ENCODE measurements around the gene CAB39L.
"Not testable (repeated sequence)": the region's sequence is repeated elsewhere in the genome, so short reads cannot be mapped to it uniquely, and the experiment has no call there.

Gene CAB39L

DNA sequence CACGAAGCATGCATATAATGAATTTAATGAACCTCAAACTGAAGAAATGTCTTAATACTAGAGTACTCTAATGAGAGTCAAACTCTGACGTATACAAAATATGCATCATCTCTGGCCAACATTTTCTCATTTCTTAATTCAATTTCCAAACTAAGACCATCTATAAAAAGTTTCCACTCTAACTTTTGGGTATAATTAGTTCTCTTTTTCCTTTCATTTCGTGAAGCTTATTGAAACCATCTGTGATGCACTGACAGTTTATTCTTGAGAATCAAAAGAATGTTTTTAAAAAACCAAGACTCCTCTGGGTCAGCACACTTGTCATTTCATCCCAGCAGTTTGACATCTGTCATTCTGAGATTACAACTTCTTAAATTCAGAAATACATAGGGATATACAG lies 90.0 kb downstream of the CAB39L start:
- FAIRE-seq (no peak), DNase-seq (ENCODE audit: insufficient read length, low spot score) (no peak)

DNA sequence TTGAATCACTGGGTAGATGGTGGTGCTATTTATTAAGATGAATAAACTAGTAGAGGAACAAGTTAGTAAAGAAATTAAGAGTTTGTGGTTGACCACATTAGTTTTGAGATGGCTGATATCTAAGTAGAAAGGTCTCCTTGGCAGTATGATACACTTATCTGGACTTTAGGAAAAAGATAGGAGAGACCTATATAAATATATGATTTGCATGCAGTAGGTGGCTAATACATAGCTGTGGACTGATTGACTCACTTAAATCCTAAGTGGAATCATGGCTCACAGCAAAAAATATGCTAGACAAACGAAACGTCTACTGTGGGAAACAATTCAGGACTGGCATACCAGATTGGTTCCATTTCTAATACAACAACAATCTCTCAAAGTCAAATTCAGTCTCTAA lies 92.0 kb downstream of the CAB39L start:
- DNase-seq (ENCODE audit: insufficient read length, low spot score) (no peak), FAIRE-seq (no peak)

DNA sequence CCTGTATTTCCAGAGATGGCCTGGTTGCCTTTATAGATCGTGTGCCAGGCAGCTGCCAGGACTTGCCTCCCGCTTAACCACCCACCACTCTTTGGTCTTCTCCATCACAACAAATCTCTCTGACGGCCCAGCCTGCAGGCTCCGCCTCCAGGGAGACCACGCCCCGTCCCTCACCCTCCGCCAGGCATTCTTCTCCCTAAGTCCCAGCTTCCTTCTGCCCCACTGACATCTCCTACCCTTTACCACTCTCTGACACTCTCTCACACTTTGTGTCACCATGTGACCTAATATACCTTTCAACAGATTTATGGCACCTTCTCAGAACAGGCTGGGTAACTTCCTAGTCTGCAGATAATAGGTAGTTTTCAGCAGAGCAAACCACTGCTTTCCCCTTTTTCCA lies 95.1 kb downstream of the CAB39L start:
- no peak for DNase-seq (ENCODE audit: insufficient read length, low spot score)
- FAIRE-seq = no peak

GRCh38 chr13:49347650-49348385 lies 96.0 kb downstream of the CAB39L start:
- no peak for FAIRE-seq

DNA sequence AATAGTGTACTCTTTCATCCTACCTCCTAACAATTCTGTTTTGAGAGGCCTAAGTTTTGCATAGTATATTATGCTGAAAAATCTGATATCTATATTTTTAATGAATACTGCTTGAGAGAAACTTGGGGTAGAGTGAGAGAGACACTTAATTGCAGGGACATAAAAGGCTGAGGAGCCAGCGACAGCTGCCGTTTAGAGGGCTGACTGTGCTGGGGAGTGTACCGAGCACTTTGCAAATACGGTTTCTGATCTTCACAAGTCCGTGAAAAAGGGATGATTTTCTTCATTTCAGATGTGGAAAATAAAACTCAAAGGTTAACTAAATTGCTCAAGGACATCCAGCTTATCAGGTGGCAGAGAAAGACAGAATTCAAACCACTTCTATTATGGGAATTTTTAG lies 97.4 kb downstream of the CAB39L start:
- DNase-seq (ENCODE audit: insufficient read length, low spot score) = no peak
- FAIRE-seq = no peak

More at GRCh38 chr13:49347650-49348385, 96.0 kb downstream of the CAB39L start:
- DNase-seq (ENCODE audit: insufficient read length, low spot score) = no peak

GRCh38 chr13:49343731-49344130 lies 100.1 kb downstream of the CAB39L start:
- FAIRE-seq = no peak
- DNase-seq (ENCODE audit: insufficient read length, low spot score) = no peak

- FAIRE-seq = no peak
- DNase-seq (ENCODE audit: insufficient read length, low spot score) = no peak
Measured at GRCh38 chr13:49343255-49343654, 100.6 kb downstream of the CAB39L start.

GRCh38 chr13:49342454-49342853 lies 101.4 kb downstream of the CAB39L start:
- no peak for DNase-seq (ENCODE audit: insufficient read length, low spot score)
- no peak for FAIRE-seq

- DNase-seq (ENCODE audit: insufficient read length, low spot score) = no peak
- no peak for FAIRE-seq
Measured at GRCh38 chr13:49341941-49342340, 101.9 kb downstream of the CAB39L start.

DNA sequence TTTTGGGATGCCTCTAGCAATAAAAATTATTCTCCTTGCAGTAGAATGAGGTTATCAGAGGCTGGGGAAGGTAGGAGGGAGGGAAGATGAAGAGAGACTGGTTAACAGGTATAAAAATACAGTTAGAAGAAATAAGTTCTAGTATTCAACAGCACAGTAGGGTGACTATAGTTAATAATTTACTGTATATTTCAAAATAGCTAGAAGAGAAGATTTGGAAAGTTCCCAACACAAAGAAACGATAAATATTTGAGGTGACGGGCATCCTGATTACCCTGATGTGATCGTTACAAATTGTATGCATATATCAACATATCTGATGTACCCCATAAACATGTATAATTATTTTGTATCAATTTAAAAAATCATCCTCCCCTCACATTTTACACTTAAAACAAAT lies 102.3 kb downstream of the CAB39L start:
- DNase-seq (ENCODE audit: insufficient read length, low spot score) (no peak), FAIRE-seq (no peak)

GRCh38 chr13:49340161-49340560 lies 103.7 kb downstream of the CAB39L start:
- no peak for FAIRE-seq
- no peak for DNase-seq (ENCODE audit: insufficient read length, low spot score)

DNA sequence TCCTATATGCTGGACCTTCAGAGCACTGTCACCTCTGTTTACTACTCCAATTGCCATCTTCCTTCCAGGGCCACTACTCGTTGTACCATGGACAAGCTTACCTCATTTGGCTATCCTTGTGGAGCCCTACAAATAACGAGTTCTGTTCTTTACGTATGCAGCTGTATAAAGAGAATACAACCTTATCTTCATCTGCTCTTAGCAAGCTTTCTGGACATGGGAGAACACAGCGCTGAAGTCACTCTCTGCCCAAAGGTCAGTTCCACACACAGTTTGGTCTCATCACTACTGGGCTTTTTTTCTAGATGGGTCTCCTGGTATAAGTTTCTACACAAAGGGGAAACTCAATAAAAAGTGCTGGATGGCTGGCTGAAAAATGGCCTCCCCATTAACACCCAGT lies 107.2 kb downstream of the CAB39L start:
- no peak for FAIRE-seq
- DNase-seq (ENCODE audit: insufficient read length, low spot score) = no peak

DNA sequence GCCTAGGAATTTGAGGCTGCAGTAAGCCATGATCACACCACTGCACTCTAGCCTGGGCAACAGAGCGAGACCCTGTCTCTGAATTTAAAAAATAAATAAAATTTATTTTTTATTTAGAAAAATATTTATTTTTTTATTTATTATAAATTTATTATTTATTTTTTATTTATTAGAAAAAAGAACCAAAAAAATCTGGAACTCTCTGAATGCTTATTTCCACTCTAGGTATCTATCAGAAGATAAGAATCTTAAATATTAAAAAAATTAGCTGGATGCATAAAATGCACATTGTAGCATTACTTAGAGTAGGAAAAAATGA lies 113.4 kb downstream of the CAB39L start:
- FAIRE-seq = no peak
- no peak for DNase-seq (ENCODE audit: insufficient read length, low spot score)

GRCh38 chr13:49329831-49330545 lies 113.9 kb downstream of the CAB39L start:
- FAIRE-seq = no peak
- no peak for DNase-seq (ENCODE audit: insufficient read length, low spot score)

GRCh38 chr13:49327145-49327544 lies 116.7 kb downstream of the CAB39L start:
- DNase-seq (ENCODE audit: insufficient read length, low spot score); FAIRE-seq: not testable (repeated sequence)

- FAIRE-seq = no peak
- DNase-seq (ENCODE audit: insufficient read length, low spot score) = no peak
Measured at GRCh38 chr13:49326222-49326917, 117.5 kb downstream of the CAB39L start.

DNA sequence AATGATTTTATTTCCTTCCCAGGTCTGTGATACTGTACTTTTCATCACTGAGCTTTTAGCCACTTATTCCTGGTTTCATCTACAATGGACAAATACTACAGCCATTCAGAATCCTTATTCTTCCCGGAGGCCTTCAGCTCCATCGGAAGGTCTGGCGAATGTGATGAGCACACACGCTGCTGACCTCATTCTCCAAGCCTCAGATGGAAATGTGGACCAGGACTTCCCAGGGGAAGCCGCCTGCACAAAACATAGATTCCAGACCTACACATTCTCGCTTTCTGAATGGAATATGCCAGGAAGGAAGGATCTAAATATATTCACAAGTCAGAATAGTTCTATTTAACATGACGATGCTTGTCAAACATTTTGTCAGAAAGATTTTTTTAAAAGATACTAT lies 120.5 kb downstream of the CAB39L start:
- no peak for DNase-seq (ENCODE audit: insufficient read length, low spot score)
- no peak for FAIRE-seq

DNA sequence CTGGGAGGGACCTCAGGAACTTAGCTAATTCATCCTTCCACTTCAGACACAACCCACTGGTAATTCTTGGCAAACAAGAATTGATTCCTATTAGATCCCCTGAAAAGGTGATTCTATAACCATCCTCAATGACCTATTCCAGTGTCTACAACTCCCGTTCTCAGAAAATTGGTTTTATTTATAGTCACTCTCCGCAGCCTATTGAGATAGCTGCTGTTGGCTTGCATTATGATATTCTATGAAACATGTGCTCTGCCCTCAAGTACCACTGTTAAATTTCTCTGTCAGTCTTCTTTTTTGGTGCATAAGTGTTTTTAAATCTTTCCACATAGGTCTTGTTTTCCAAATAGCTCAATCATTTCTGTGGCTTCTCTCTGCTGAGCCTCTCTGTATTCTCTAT lies 121.2 kb downstream of the CAB39L start:
- FAIRE-seq = no peak

DNA sequence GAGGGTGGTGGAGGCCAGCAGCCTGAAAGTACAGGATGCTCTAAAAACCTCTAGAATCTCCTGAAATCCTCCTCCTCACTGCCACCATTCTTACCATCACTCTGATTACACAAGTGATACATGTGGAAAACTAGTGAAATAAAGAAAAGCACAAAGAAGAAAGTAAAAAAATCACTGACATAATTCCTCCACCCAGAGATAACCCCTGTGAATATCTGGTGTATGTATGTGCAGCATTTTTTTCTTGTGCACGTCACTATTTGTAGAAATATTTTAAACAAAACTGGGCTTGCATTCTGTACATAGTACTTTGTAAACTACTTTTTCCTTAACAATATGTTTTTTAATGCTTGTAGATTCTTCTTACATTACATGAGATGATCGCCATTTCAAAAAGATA lies 122.9 kb downstream of the CAB39L start:
- no peak for FAIRE-seq
- DNase-seq (ENCODE audit: insufficient read length, low spot score) = no peak

More for the DNA sequence above, 121.2 kb downstream of the CAB39L start:
- DNase-seq (ENCODE audit: insufficient read length, low spot score) = no peak

DNA sequence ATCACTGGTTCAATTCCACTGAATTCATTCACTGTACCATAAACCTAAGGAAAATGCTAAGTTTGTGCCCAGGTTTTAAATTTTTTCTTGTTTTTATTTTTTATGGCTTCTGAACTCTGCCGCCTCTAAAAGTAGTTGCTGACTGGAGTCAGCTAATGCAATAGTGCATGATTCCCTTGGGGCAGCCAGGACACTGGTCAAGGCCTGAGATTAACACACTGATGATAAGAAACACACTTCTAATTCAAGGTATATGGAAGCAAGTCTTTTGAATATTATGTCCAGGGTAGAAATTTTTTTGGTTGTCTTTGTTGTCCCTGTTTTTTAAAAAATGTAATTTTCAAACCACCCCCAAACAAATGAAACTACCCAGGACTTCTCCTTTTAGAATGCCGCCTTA lies 123.9 kb downstream of the CAB39L start:
- DNase-seq (ENCODE audit: insufficient read length, low spot score) (no peak), FAIRE-seq (no peak)

DNA sequence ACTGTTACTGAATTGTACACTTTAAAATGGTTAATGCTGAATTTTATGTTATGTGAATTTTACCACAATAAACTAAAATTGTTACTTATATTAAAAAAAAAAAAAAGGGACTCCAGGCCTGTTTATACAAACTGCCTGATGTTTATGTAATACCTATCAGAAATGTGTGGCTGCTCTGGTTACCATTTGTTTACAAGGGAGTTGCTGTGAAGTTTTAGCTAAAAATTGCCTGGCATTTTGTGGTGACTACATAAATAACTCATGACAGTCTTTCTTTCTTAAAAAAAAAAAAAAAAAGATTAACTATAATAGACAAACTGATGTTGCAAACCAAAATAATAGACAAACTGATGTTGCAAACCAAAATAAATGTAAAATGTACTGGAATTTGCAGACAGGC lies 124.3 kb downstream of the CAB39L start:
- DNase-seq (ENCODE audit: insufficient read length, low spot score) = no peak
- FAIRE-seq = no peak
